K562 treated with DMSO at 1 percent for 4 hours (cell line): ENCODE data around the gene KCNK6. TPM values are rescaled to one million over a fixed set of nuclear protein-coding genes. Genes with fewer than 3 reads are reported as not detected.

Source experiments
- total RNA-seq: library from RNA; unstranded; fragments of 300-600 nt; gene quantifications from 2 replicates; pipeline ENCODE4 v1.2.3, GENCODE V29; 2022; ENCODE audit not compliant: insufficient read depth

The KCNK6 gene
- 0.12 TPM in 1 of 2 replicates, not detected in the other for total RNA-seq

DNA sequence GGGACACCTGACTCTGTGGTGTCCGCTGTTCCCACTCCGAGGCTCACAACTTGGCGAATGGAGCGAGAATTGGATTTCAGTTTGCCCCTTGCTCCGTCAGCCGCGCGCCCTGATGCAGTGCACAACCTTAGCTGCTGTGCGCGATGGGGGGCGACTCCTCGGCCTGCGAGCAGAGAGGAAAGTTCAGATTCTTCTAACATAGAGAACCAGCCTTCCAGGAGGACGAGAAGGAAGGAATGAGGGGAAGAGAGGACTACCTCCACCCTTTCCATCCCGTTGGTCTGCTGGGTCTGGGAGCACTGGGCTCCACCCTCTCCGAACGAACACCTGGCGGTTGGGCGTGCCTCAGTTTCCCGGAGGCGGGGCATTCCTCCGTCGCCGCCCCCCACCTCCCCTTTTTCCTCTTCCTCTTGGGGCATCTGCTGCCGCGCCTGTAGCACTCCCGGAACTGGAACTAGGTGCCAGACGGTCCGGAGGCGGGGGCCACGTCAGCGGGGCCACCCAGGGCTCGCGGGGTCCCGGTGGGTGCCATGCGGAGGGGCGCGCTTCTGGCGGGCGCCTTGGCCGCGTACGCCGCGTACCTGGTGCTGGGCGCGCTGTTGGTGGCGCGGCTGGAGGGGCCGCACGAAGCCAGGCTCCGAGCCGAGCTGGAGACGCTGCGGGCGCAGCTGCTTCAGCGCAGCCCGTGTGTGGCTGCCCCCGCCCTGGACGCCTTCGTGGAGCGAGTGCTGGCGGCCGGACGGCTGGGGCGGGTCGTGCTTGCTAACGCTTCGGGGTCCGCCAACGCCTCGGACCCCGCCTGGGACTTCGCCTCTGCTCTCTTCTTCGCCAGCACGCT lies at the start of gene KCNK6:
Gene KCNK6 (plus strand): TSS at position 425 of the 838 bp plus-strand sequence. CDS start 106 bp downstream, at position 531.

DNA sequence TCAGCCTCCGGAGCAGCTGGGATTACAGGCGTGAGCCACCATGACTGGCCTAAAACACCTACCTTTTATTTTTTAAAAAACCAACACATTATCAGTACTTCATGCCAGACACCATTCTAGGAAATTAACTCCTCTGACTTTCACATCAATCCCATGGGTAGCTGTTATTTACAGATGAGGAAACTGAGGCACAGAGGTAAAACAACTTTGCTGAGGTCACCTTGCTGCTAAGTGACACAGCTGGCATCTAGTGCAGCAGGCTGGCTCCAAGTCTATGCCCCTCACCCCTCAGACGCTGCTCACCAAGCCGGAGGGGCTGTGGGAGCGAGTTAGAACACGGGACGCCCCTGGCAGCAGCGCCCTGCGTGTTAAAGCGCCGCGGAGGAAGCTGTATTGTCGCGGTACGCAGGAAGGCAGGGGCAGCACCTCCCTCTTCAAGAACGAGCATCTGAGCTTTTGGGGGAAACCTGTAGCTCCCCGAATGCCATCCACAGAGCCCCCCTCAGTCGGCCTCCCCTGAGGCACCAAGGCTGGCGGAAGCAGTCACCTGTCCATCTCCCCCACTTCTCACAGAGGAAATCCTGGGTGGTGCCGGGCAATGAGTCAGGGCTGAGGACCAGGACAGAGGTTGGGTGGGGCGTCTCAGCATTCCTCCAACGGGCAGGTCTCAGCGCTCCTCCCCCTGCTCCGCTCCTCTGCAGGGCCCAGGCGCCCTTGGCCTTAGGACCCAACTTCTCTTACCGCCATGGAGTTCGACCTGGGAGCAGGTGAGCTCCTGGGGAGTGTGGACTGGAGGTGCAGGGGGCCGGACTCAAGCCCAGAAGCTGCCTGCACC lies 15.9 kb upstream of the KCNK6 start, which contains the start of gene C19orf33:
Gene C19orf33 (plus strand): TSS at position 735 of the 835 bp plus-strand sequence. CDS start 11 bp downstream, at position 746.

DNA sequence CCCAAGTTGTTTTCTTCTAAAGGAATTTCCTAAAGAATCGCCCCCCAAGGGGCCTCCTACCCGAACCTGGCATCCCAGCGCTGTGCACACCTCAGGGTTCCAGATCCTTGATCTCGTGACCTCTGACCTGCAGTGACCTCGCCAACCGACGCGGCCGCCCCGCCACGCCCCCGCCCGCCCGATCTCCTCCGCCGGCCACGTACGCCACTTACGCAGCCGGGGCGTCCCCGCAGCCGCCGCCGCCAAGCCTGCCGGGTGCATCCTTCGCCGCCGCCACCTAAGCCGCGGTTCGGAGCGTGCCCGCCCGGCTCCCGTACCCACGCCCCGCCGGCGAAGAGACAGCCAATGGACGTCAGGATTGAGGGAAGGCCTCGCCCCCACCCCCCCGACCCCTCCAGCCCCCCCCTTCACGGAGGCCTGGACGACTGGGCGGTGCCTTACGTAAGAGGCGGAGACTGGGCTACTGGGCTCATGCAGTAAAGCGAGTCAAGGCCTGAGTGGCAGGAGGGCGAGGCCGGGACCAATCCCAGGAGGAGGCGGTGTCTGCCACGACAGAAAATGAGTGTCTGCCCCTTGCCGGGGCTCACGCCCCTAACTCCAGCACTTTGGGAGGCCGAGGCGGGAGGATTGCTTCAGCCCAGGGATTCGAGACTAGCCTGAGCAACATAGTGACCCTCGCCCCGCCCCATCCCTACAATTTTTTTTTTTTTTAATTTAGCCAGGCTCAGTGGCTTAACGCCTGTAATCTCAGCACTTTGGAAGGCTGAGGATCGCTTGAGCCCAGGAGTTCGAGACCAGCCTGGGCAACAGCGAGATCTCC lies 3.8 kb upstream of the KCNK6 start, which contains the start of gene YIF1B:
Gene YIF1B (minus strand): TSS at position 291 of the 820 bp plus-strand sequence. CDS start 30 bp downstream, at position 261.

DNA sequence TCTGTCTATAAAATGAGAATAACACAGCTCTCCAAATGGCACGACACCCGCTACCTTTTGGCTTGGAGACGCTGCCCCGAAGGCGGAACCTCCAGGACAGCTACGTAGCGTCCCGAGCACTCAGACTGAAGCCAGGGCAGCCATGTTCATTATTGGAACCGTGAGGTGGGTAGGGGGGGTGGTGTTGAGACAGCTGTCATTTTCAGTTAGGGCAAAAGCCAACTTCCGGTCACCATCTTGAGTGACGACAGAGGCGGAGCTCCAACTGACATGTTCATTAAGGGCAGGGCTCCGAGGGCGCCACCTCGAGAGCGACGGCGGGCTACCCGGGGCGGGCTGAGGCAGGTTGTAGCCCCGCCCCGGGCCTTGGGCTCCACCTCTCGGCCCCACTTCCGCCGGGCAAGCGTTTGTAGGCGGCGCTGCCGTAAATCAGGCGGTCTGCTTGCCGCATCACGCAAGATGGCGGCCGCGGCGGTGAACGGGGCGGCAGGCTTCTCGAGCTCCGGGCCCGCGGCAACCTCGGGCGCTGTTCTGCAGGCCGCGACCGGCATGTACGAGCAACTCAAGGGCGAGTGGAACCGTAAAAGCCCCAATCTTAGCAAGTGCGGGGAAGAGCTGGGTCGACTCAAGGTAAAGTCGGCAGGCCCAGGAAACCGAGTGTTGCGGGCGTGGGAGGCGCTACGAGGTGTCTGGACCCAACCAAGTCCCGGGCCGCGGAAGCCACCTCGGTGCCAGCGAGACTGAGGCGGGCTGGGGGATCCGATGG lies 54.9 kb downstream of the KCNK6 start, which contains the start of gene PSMD8:
Gene PSMD8 (plus strand): TSS at position 240 of the 766 bp plus-strand sequence. CDS start 31 bp downstream, at position 271.

Other genes with a start within 250 kb of the KCNK6 start
- 1.7 and 1.9 TPM in 2 replicates for gene DPF1, start 95.6 kb upstream of the KCNK6 start, total RNA-seq
- 59.5 and 75.3 TPM in 2 replicates for gene PPP1R14A, start 63.5 kb upstream of the KCNK6 start, total RNA-seq
- 1.2 TPM in 1 of 2 replicates, not detected in the other for gene SPINT2, start 55.3 kb upstream of the KCNK6 start, total RNA-seq
- gene C19orf33, start 15.6 kb upstream of the KCNK6 start, total RNA-seq = not detected in 2 replicates
- 487 and 516 TPM in 2 replicates for gene YIF1B, start 3.9 kb upstream of the KCNK6 start, total RNA-seq
- gene CATSPERG, start 16.0 kb downstream of the KCNK6 start, total RNA-seq = not detected in 2 replicates
- gene PSMD8, start 54.7 kb downstream of the KCNK6 start, total RNA-seq = 380 and 446 TPM in 2 replicates
- gene GGN, start 68.2 kb downstream of the KCNK6 start, total RNA-seq = 3.0 and 3.6 TPM in 2 replicates
- 0.48 and 1.3 TPM in 2 replicates for gene SPRED3, start 68.9 kb downstream of the KCNK6 start, total RNA-seq
- 21.1 and 31.7 TPM in 2 replicates for gene FAM98C, start 83.2 kb downstream of the KCNK6 start, total RNA-seq
- gene RASGRP4, start 106.4 kb downstream of the KCNK6 start, total RNA-seq = 20.3 and 24.4 TPM in 2 replicates
- 2.2 and 8.6 TPM in 2 replicates for gene RYR1, start 113.8 kb downstream of the KCNK6 start, total RNA-seq